Neural progenitor cell (in vitro differentiated cells): ENCODE data around the gene MADD. TPM values are rescaled to one million over a fixed set of nuclear protein-coding genes. Genes with fewer than 3 reads are reported as not detected.

Experiments used
- DNase-seq: peaks from one replicate; pipeline ENCODE4 v3.0.0-alpha.2; 2016; ENCODE audit warnings: low spot score
- H2AFZ ChIP-seq: fragments of 200-600 bp; sonication (generic); replicated peaks from 2 replicates; pipeline ENCODE4 v1.6.1; 2016; ENCODE audit warnings: antibody characterized with exemption
- H3F3A ChIP-seq: fragments of 200-600 bp; sonication (generic); 2 replicates; pipeline ENCODE4 v1.6.1; 2016; ENCODE audit warnings: antibody characterized with exemption, low read depth
- H3K27ac ChIP-seq: fragments of 200-600 bp; sonication (generic); 2 replicates; pipeline ENCODE4 v1.5.1; 2016; ENCODE audit warnings: mild to moderate bottlenecking
- H3K27me3 ChIP-seq: fragments of 200-600 bp; sonication (generic); 2 replicates; pipeline ENCODE4 v1.6.1; 2016; ENCODE audit warnings: mild to moderate bottlenecking, moderate library complexity
- H3K36me3 ChIP-seq: fragments of 200-600 bp; sonication (generic); 2 replicates; pipeline ENCODE4 v1.5.1; 2016
- H3K4me1 ChIP-seq: fragments of 200-600 bp; sonication (generic); 2 replicates; pipeline ENCODE4 v1.6.1; 2016; ENCODE audit warnings: mixed run types
- H3K4me2 ChIP-seq: fragments of 200-600 bp; sonication (generic); 2 replicates; pipeline ENCODE4 v1.6.1; 2016
- H3K4me3 ChIP-seq: fragments of 200-600 bp; sonication (generic); 2 replicates; pipeline ENCODE4 v1.5.1; 2016
- H3K79me2 ChIP-seq: fragments of 200-600 bp; sonication (generic); 2 replicates; pipeline ENCODE4 v1.6.1; 2016; ENCODE audit warnings: low read depth
- H3K9ac ChIP-seq: fragments of 200-600 bp; sonication (generic); 2 replicates; pipeline ENCODE4 v1.6.1; 2016
- H3K9me3 ChIP-seq: fragments of 200-600 bp; sonication (generic); 2 replicates; pipeline ENCODE4 v1.5.1; 2016; ENCODE audit warnings: low read depth
- H4K20me1 ChIP-seq: fragments of 200-600 bp; sonication (generic); 2 replicates; pipeline ENCODE4 v1.6.1; 2016; ENCODE audit warnings: low read depth
- H3K27ac Mint-ChIP-seq: 3 replicates; pipeline ENCODE4 v1.8.0; 2021; ENCODE audit warnings: mixed read lengths
- H3K27me3 Mint-ChIP-seq: 2 replicates; pipeline ENCODE4 v1.8.0; 2022; ENCODE audit warnings: low read depth, mild to moderate bottlenecking, inconsistent platforms, moderate library complexity, mixed read lengths; ENCODE audit not compliant: insufficient read depth
- H3K36me3 Mint-ChIP-seq: 3 replicates; pipeline ENCODE4 v1.8.0; 2021; ENCODE audit warnings: mixed read lengths
- H3K4me1 Mint-ChIP-seq: 3 replicates; pipeline ENCODE4 v1.8.0; 2021; ENCODE audit warnings: mixed read lengths
- H3K4me3 Mint-ChIP-seq: 3 replicates; pipeline ENCODE4 v1.8.0; 2021; ENCODE audit warnings: mild to moderate bottlenecking, moderate library complexity, mixed read lengths
- H3K9me3 Mint-ChIP-seq: 3 replicates; pipeline ENCODE4 v1.8.0; 2020; ENCODE audit warnings: mixed read lengths
- CTCF ChIP-seq: fragments of 200-600 bp; sonication (generic); IDR thresholded peaks from 2 replicates; pipeline ENCODE4 v1.5.1; 2017; ENCODE audit warnings: antibody characterized with exemption, mild to moderate bottlenecking
- EZH2 ChIP-seq: fragments of 200-600 bp; sonication (generic); IDR thresholded peaks from 2 replicates; pipeline ENCODE4 v1.6.1; 2017; ENCODE audit warnings: antibody characterized with exemption, mild to moderate bottlenecking, moderate library complexity
- EZH2phosphoT487 ChIP-seq: fragments of 200-600 bp; sonication (generic); IDR thresholded peaks from 2 replicates; pipeline ENCODE4 v1.6.1; 2017; ENCODE audit warnings: antibody characterized with exemption
- total RNA-seq: library from RNA; depleted of rRNA; stranded (reverse); fragments of >200 nt; gene quantifications from 2 replicates; pipeline ENCODE4 v1.2.3, GENCODE V29; 2015; ENCODE audit warnings: low replicate concordance

MADD gene
- total RNA-seq, 1 donor from 2014 or later = 16.1 TPM

GRCh38 chr11:47342036-47342803 lies 72.3 kb downstream of the MADD start:
- Mint-ChIP-seq H3K4me1 (peaks cover 14% of the 10 kb centered on the region), H3K27me3 (no peaks in the 10 kb centered on the region), H3K27ac (peak overlapping the region; percentile 39), H3K4me3 (no peak overlapping the region), H3K36me3 (no peaks in the 10 kb centered on the region), H3K9me3 (no peaks in the 10 kb centered on the region)
- Histone ChIP-seq H3K4me1 (peaks cover 18% of the 10 kb centered on the region), H3K27ac (no peak overlapping the region), H2AFZ (no peak overlapping the region), H3K36me3 (no peaks in the 10 kb centered on the region), H3F3A (peaks cover 21% of the 10 kb centered on the region), H3K27me3 (no peaks in the 10 kb centered on the region), H3K79me2 (no peaks in the 10 kb centered on the region), H3K9me3 (no peaks in the 10 kb centered on the region), H3K9ac (no peak overlapping the region), H3K4me2 (no peak overlapping the region), H3K4me3 (no peak overlapping the region), H4K20me1 (no peaks in the 10 kb centered on the region)
- TF ChIP-seq EZH2phosphoT487 = no peak
- no peak for TF ChIP-seq CTCF
- TF ChIP-seq EZH2 = no peak
- no peak for DNase-seq

- no peak overlapping the region for H3K4me3 Mint-ChIP-seq
- Histone ChIP-seq H3K9me3 (no peaks in the 10 kb centered on the region), H3K4me1 (peaks cover 18% of the 10 kb centered on the region), H3K79me2 (no peaks in the 10 kb centered on the region), H4K20me1 (no peaks in the 10 kb centered on the region), H3K27me3 (no peaks in the 10 kb centered on the region), H3K4me3 (no peak overlapping the region), H3K9ac (no peak overlapping the region), H3K4me2 (no peak overlapping the region), H3F3A (peaks cover 21% of the 10 kb centered on the region), H3K27ac (no peak overlapping the region), H3K36me3 (no peaks in the 10 kb centered on the region), H2AFZ (no peak overlapping the region)
- TF ChIP-seq EZH2phosphoT487 (no peak), CTCF (no peak), EZH2 (no peak)
- H3K9me3 Mint-ChIP-seq = no peaks in the 10 kb centered on the region
- H3K27ac Mint-ChIP-seq = no peak overlapping the region
- H3K36me3 Mint-ChIP-seq = no peaks in the 10 kb centered on the region
- DNase-seq = no peak
- H3K4me1 Mint-ChIP-seq = peaks cover 14% of the 10 kb centered on the region
- H3K27me3 Mint-ChIP-seq = no peaks in the 10 kb centered on the region
Measured at GRCh38 chr11:47342854-47343253, 72.9 kb downstream of the MADD start.

GRCh38 chr11:47345890-47346563 lies 76.1 kb downstream of the MADD start:
- Mint-ChIP-seq H3K27ac (no peak overlapping the region), H3K27me3 (peaks cover 3% of the 10 kb centered on the region), H3K36me3 (no peaks in the 10 kb centered on the region), H3K4me3 (no peak overlapping the region), H3K9me3 (no peaks in the 10 kb centered on the region), H3K4me1 (peaks cover 15% of the 10 kb centered on the region)
- H3F3A ChIP-seq = peaks cover 30% of the 10 kb centered on the region
- no peaks in the 10 kb centered on the region for H3K36me3 ChIP-seq
- no peaks in the 10 kb centered on the region for H3K9me3 ChIP-seq
- no peak for DNase-seq
- peak overlapping the region; percentile 64 for H3K4me2 ChIP-seq
- H3K79me2 ChIP-seq = no peaks in the 10 kb centered on the region
- H4K20me1 ChIP-seq = no peaks in the 10 kb centered on the region
- H3K27ac ChIP-seq = peak overlapping the region; percentile 67
- no peak overlapping the region for H3K9ac ChIP-seq
- peaks cover 25% of the 10 kb centered on the region for H3K4me1 ChIP-seq
- H2AFZ ChIP-seq = no peak overlapping the region
- H3K27me3 ChIP-seq = no peaks in the 10 kb centered on the region
- TF ChIP-seq EZH2phosphoT487 (no peak), CTCF (no peak), EZH2 (no peak)
- no peak overlapping the region for H3K4me3 ChIP-seq
